ENCODE results near the gene DHH. TPM values are rescaled to one million over a fixed set of nuclear protein-coding genes. Genes with fewer than 3 reads are reported as not detected.

The DHH gene
- total and polyA plus RNA-seq, 9 of the 15 experiments (the other 6 are each of a cell fraction or from before 2014, with no cell fraction given) = 0.07 to 2.6 (median 0.54) TPM

GRCh38 chr12:49130151-49131050 lies 35.8 kb upstream of the DHH start (continued):
- TF ChIP-seq TSHZ1 (CRISPR knock-in tag; IDR thresholded peaks at IDR 0.05) (no peak), ZNF512 (tag; IDR thresholded peaks at IDR 0.05) (no peak), ZNF347 (CRISPR knock-in tag; IDR thresholded peaks at IDR 0.05; ENCODE audit: low read depth) (no peak), NR3C1 (CRISPR knock-in tag; IDR thresholded peaks at IDR 0.05) (no peak; the same call in 1 of the 2 replicates), ZNF184 (CRISPR knock-in tag; IDR thresholded peaks at IDR 0.05) (no peak), GTF3C2 (IDR thresholded peaks at IDR 0.05; ENCODE audit: borderline replicate concordance, extremely low read depth, insufficient read length) (no peak), NFIC (IDR thresholded peaks at IDR 0.05) (no peak; the same call in 1 of the 2 replicates)
- TF ChIP-seq, protein P1, sequence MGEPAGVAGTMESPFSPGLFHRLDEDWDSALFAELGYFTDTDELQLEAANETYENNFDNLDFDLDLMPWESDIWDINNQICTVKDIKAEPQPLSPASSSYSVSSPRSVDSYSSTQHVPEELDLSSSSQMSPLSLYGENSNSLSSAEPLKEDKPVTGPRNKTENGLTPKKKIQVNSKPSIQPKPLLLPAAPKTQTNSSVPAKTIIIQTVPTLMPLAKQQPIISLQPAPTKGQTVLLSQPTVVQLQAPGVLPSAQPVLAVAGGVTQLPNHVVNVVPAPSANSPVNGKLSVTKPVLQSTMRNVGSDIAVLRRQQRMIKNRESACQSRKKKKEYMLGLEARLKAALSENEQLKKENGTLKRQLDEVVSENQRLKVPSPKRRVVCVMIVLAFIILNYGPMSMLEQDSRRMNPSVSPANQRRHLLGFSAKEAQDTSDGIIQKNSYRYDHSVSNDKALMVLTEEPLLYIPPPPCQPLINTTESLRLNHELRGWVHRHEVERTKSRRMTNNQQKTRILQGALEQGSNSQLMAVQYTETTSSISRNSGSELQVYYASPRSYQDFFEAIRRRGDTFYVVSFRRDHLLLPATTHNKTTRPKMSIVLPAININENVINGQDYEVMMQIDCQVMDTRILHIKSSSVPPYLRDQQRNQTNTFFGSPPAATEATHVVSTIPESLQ (CRISPR knock-in tag; IDR thresholded peaks at IDR 0.05) = peak; percentile 84
- TF ChIP-seq, protein P2, sequence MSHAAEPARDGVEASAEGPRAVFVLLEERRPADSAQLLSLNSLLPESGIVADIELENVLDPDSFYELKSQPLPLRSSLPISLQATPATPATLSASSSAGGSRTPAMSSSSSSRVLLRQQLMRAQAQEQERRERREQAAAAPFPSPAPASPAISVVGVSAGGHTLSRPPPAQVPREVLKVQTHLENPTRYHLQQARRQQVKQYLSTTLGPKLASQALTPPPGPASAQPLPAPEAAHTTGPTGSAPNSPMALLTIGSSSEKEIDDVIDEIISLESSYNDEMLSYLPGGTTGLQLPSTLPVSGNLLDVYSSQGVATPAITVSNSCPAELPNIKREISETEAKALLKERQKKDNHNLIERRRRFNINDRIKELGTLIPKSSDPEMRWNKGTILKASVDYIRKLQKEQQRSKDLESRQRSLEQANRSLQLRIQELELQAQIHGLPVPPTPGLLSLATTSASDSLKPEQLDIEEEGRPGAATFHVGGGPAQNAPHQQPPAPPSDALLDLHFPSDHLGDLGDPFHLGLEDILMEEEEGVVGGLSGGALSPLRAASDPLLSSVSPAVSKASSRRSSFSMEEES (CRISPR knock-in tag; IDR thresholded peaks at IDR 0.05) = no peak; the same call in none of the 2 replicates
- TF ChIP-seq, protein P3, sequence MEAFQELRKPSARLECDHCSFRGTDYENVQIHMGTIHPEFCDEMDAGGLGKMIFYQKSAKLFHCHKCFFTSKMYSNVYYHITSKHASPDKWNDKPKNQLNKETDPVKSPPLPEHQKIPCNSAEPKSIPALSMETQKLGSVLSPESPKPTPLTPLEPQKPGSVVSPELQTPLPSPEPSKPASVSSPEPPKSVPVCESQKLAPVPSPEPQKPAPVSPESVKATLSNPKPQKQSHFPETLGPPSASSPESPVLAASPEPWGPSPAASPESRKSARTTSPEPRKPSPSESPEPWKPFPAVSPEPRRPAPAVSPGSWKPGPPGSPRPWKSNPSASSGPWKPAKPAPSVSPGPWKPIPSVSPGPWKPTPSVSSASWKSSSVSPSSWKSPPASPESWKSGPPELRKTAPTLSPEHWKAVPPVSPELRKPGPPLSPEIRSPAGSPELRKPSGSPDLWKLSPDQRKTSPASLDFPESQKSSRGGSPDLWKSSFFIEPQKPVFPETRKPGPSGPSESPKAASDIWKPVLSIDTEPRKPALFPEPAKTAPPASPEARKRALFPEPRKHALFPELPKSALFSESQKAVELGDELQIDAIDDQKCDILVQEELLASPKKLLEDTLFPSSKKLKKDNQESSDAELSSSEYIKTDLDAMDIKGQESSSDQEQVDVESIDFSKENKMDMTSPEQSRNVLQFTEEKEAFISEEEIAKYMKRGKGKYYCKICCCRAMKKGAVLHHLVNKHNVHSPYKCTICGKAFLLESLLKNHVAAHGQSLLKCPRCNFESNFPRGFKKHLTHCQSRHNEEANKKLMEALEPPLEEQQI (IDR thresholded peaks at IDR 0.05) = 0 out of 2 replicates have a peak, but pooled peaks have one; percentile 20
